ENCODE data around the gene MTHFD1.

- no peak for TF ChIP-seq CTCF (IDR thresholded peaks at IDR 0.05)
- no peak for TF ChIP-seq POLR2A (IDR thresholded peaks at IDR 0.05)
Observed at GRCh38 chr14:64363265-64363846, 24.8 kb upstream of the MTHFD1 start.

Measured in testis (tissue), 2 donors.